ENCODE data around the gene CNOT8.
"Not testable (repeated sequence)": the region's sequence is repeated elsewhere in the genome, so short reads cannot be mapped to it uniquely, and the experiment has no call there.

CNOT8 gene

GRCh38 chr5:154858297-154858971, at the start of gene CNOT8:
Gene CNOT8 (plus strand): TSS chr5:154858627. CDS start chr5:154863279, 4,652 bp downstream.
- Mint-ChIP-seq H3K4me3 (peak within 1 kb of the TSS; percentile 92), H3K4me1 (ENCODE audit: low read depth) (peaks cover 46% of the 10 kb centered on the region), H3K27me3 (no peaks in the 10 kb centered on the region), H3K27ac (peak within 1 kb of the TSS; percentile 100), H3K36me3 (ENCODE audit: low read depth) (peaks cover 50% of the 10 kb centered on the region), H3K9me3 (no peaks in the 10 kb centered on the region)
- DNase-seq: peak; percentile 99

DNA sequence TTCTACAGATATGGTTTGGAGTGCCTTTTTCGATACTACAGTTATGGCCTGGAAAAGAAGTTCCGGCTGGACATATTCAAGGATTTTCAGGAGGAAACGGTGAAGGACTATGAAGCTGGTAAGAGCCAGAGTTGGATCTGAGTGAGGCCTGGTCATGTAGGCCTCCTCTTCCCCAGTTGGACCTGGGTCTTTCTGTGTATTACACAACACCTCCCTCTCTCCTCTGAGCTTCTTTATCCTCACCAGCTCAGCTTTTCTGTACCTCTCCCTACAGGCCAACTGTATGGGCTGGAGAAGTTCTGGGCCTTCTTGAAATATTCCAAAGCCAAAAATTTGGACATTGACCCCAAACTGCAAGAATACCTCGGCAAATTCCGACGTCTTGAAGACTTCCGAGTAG, 47.2 kb upstream of the CNOT8 start:
- peaks cover 93% of the 10 kb centered on the region for H3K36me3 Mint-ChIP-seq (ENCODE audit: low read depth)
- no peak overlapping the region for H3K4me3 Mint-ChIP-seq
- peaks cover 33% of the 10 kb centered on the region for H3K4me1 Mint-ChIP-seq (ENCODE audit: low read depth)
- no peaks in the 10 kb centered on the region for H3K9me3 Mint-ChIP-seq
- peak overlapping the region; percentile 11 for H3K27ac Mint-ChIP-seq
- no peak for DNase-seq
- H3K27me3 Mint-ChIP-seq: no peaks in the 10 kb centered on the region

DNA sequence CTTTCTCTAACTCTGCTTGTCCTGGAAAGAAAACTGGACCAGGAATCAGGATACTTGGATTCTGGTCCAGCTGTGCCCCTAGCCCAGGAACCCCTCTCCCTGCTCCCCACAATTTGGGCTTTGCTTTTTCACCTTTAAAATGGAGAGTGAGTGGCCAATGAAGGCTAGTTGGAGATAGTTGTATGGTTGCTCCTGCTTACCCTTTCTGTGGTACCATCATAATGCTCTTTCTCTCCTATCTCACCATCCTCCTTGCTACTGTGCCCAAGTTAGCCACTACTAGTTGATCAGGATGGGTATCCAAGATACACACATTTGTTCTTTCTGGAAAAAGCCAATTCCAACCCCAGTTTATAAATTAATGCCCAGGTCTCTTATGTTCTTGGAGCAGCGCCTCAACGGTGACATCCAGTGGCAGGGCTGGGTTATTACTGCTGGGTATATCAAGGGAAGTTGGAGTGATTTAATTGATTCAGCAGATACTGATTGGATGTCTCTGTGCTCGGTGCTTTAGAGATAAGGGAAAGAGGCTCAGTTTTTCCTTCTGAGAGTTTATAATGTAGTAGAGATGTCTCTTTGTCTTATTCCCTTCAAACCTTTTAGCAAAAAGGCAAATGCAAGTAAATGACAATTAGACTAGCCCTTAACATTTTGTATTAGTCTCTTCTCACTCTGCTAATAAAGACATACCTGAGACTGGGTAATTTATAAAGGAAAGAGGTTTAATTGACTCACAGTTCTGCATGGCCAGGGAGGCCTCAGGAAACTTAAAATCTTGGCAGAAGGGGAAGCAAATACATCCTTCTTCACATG, 46.6 kb upstream of the CNOT8 start:
- peak; percentile 65 for DNase-seq
- Mint-ChIP-seq H3K36me3 (ENCODE audit: low read depth) (peaks cover 93% of the 10 kb centered on the region), H3K4me1 (ENCODE audit: low read depth) (peaks cover 36% of the 10 kb centered on the region), H3K27ac (peak overlapping the region; percentile 77), H3K9me3 (no peaks in the 10 kb centered on the region), H3K4me3 (no peak overlapping the region), H3K27me3 (no peaks in the 10 kb centered on the region)

DNA sequence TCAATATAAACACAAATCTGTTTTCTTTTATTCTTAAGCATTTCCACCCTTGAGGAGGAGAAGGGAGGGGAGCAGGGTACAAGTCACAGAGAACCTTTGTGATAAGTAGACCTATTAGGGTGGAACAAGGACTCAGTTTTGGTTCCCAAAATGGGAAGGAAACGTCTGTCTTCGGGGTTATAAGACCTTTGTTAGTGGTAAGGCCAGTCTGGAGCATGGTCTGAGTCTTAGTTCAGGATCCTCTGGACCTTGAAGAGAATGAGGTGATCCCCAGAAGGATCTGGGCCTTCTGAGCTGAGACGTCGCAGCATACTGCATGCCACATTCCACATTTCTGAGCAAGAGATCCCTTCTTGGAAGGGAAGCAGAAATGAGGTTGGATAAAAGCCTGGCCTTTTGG, 45.3 kb upstream of the CNOT8 start:
- Mint-ChIP-seq H3K36me3 (ENCODE audit: low read depth) (peaks cover 96% of the 10 kb centered on the region), H3K4me1 (ENCODE audit: low read depth) (peaks cover 36% of the 10 kb centered on the region), H3K4me3 (no peak overlapping the region), H3K27me3 (no peaks in the 10 kb centered on the region), H3K27ac (peak overlapping the region; percentile 73), H3K9me3 (no peaks in the 10 kb centered on the region)
- DNase-seq: no peak

DNA sequence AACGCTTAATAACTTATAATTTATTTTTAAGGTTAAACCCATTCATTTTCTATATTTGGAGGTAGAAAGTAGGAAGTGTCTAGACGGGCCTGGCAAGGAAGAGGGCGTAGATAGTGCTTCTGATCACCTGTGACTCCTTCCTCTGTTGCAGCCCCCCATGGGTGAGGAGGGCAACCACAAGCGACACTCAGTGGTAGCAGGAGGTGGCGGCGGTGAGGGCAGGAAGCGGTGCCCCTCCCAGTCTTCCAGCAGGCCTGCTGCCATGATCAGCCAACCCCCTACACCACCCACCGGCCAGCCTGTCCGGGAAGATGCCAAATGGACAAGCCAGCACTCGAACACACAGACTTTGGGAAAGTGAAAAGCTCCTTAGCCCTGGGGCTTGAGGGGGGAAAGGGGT, 44.7 kb upstream of the CNOT8 start:
- Mint-ChIP-seq H3K4me1 (ENCODE audit: low read depth) (peaks cover 36% of the 10 kb centered on the region), H3K36me3 (ENCODE audit: low read depth) (peaks cover 96% of the 10 kb centered on the region), H3K27me3 (no peaks in the 10 kb centered on the region), H3K27ac (peak overlapping the region; percentile 73), H3K9me3 (no peaks in the 10 kb centered on the region), H3K4me3 (no peak overlapping the region)
- DNase-seq: no peak

GRCh38 chr5:154815025-154815424, 43.4 kb upstream of the CNOT8 start:
- no peaks in the 10 kb centered on the region for H3K27me3 Mint-ChIP-seq
- H3K27ac Mint-ChIP-seq: peak overlapping the region; percentile 65
- H3K36me3 Mint-ChIP-seq (ENCODE audit: low read depth): peaks cover 98% of the 10 kb centered on the region

GRCh38 chr5:154815684-154816247, 42.7 kb upstream of the CNOT8 start:
- Mint-ChIP-seq H3K4me1 (ENCODE audit: low read depth) (peaks cover 33% of the 10 kb centered on the region), H3K36me3 (ENCODE audit: low read depth) (peaks cover 98% of the 10 kb centered on the region), H3K27me3 (no peaks in the 10 kb centered on the region), H3K27ac (peak overlapping the region; percentile 65), H3K9me3 (no peaks in the 10 kb centered on the region), H3K4me3 (no peak overlapping the region)
- no peak for DNase-seq

More at GRCh38 chr5:154815025-154815424, 43.4 kb upstream of the CNOT8 start:
- H3K9me3 Mint-ChIP-seq: no peaks in the 10 kb centered on the region
- no peak for DNase-seq
- no peak overlapping the region for H3K4me3 Mint-ChIP-seq
- peaks cover 36% of the 10 kb centered on the region for H3K4me1 Mint-ChIP-seq (ENCODE audit: low read depth)

DNA sequence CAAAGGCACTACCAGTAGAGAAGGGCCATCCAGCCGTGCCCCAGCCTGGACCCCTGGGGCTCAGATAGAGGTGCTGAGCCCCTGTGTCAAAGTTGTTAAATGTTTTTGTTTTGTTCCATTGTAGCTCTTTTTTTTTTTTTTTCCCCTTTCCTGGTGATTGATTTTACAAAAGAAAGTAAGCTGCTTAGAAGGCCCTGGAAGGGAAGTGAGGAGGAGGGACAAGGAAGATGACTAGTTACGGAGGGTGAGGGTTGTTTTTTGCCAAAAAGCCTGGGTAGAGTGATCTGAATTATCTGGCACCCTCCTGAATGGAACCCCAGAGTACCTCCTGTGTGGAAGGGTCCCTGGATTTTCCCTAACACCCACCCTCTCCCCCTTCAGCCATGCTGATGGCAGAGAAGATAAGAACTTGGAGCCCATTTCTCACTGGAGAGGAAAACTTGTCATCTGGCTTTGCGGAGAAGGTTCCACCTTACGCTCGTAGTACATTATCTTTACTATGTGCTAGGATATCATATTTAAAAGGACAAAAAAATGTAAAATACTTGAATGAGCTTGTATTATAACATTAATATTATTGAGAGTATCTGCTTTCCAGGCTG, 41.4 kb upstream of the CNOT8 start:
- Mint-ChIP-seq H3K27ac (peak overlapping the region; percentile 65), H3K9me3 (no peaks in the 10 kb centered on the region), H3K36me3 (ENCODE audit: low read depth) (peaks cover 97% of the 10 kb centered on the region), H3K4me1 (ENCODE audit: low read depth) (peaks cover 21% of the 10 kb centered on the region), H3K4me3 (no peak overlapping the region), H3K27me3 (no peaks in the 10 kb centered on the region)
- DNase-seq: no peak

GRCh38 chr5:154817815-154818214, 40.6 kb upstream of the CNOT8 start:
- Mint-ChIP-seq H3K27me3 (no peaks in the 10 kb centered on the region), H3K36me3 (ENCODE audit: low read depth) (peaks cover 97% of the 10 kb centered on the region), H3K27ac (peak overlapping the region; percentile 20), H3K9me3 (no peaks in the 10 kb centered on the region), H3K4me3 (no peak overlapping the region), H3K4me1 (ENCODE audit: low read depth) (peaks cover 14% of the 10 kb centered on the region)
- DNase-seq: no peak

GRCh38 chr5:154818471-154819116, 39.8 kb upstream of the CNOT8 start:
- DNase-seq: no peak
- Mint-ChIP-seq H3K36me3 (ENCODE audit: low read depth) (peaks cover 97% of the 10 kb centered on the region), H3K4me1 (ENCODE audit: low read depth) (peaks cover 7% of the 10 kb centered on the region), H3K27ac (peak overlapping the region; percentile 79), H3K9me3 (no peaks in the 10 kb centered on the region), H3K4me3 (no peak overlapping the region), H3K27me3 (no peaks in the 10 kb centered on the region)

DNA sequence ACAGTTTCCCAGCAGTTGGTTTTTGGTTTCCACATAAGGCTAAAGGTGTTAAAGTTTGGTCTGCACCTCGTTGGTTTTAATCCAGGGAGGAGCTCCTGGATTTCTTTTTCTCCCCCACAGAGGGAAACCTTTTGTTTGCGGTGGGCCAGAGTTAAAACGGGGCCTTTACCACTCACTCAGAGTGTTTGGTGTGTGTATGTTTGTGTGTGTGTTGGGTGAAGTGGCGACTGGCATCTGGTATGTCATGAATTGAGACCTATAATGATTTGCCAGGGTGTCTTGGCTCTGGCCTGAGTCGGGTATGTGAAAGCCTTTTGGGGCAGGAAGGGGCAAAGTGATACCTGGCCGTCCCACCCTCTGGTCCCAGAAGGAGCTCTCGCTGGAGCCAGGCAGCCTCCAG, 38.9 kb upstream of the CNOT8 start:
- Mint-ChIP-seq H3K36me3 (ENCODE audit: low read depth) (peaks cover 99% of the 10 kb centered on the region), H3K4me1 (ENCODE audit: low read depth) (peaks cover 7% of the 10 kb centered on the region), H3K27ac (peak overlapping the region; percentile 26), H3K4me3 (no peak overlapping the region), H3K27me3 (no peaks in the 10 kb centered on the region), H3K9me3 (no peaks in the 10 kb centered on the region)
- no peak for DNase-seq

- no peak for DNase-seq
- Mint-ChIP-seq H3K36me3 (ENCODE audit: low read depth) (peaks cover 94% of the 10 kb centered on the region), H3K4me1 (ENCODE audit: low read depth) (peaks cover 4% of the 10 kb centered on the region), H3K9me3 (no peaks in the 10 kb centered on the region), H3K4me3 (no peak overlapping the region), H3K27ac (peak overlapping the region; percentile 47), H3K27me3 (no peaks in the 10 kb centered on the region)
These were observed 38.0 kb upstream of the CNOT8 start for GRCh38 chr5:154820383-154820782.

DNA sequence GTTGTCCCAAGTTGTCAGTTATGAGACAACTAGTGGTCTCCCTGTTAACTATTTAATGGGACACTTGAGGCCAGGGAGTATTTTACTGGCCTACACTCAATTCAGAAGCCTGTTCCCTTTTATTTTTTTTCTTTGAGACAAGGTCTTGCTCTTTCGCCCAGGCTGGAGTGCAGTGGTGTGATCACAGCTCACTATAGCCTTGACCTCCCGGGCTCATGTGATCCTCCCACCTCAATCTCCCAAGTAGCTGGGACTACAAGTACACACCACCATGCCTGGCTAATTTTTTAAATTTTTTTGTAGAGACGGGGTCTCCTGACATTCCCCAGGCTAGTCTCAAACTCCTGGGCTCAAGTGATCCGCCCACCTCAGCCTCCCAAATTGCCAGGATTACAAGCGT, 35.5 kb upstream of the CNOT8 start:
- not testable (repeated sequence) for H3K4me3 Mint-ChIP-seq, H3K27me3 Mint-ChIP-seq, H3K9me3 Mint-ChIP-seq, DNase-seq
- peaks cover 14% of the 10 kb centered on the region for H3K4me1 Mint-ChIP-seq (ENCODE audit: low read depth)
- H3K27ac Mint-ChIP-seq: peak overlapping the region; percentile 63
- peaks cover 88% of the 10 kb centered on the region for H3K36me3 Mint-ChIP-seq (ENCODE audit: low read depth)

DNA sequence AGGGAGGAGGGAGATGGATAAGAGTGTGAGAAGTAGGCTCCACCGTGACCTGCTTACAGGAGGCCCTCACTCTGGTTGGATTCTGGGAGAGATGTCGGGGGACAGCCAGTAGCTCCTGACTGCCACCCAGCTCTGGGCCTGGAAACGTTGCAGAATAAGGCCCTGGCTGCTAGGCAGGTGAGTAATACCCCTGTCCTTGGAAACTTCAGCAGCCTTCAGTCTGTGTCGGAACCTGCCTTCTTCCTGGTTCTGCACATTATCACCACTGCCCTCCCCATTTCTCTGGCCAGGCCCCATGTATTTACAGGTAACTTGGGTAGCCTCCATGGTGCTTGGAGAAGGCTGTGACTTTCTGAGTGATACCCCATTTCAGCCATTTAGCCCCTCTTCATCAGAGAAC, 34.8 kb upstream of the CNOT8 start:
- no peaks in the 10 kb centered on the region for H3K9me3 Mint-ChIP-seq
- peaks cover 88% of the 10 kb centered on the region for H3K36me3 Mint-ChIP-seq (ENCODE audit: low read depth)
- H3K4me3 Mint-ChIP-seq: no peak overlapping the region
- H3K27ac Mint-ChIP-seq: peak overlapping the region; percentile 63
- no peak for DNase-seq
- H3K27me3 Mint-ChIP-seq: no peaks in the 10 kb centered on the region
- H3K4me1 Mint-ChIP-seq (ENCODE audit: low read depth): peaks cover 21% of the 10 kb centered on the region
